Stimulated activated CD8-positive, alpha-beta memory T cell treated with anti-CD3 and anti-CD28 coated beads, Interleukin-7, amount 100 ng/mL, for 1 hour (primary cell): ENCODE data around the gene GRIK3.

Source experiments
- DNase-seq, 2 donors: peaks; one replicate each; pipeline ENCODE4 v3.0.0-alpha.2; 2020; ENCODE audit warnings: low read depth in 2 of 2

GRIK3 gene

GRCh38 chr1:37043101-37043500 is 8.8 kb upstream of the GRIK3 start:
- DNase-seq = no peak

- no peak for DNase-seq
These were observed 8.2 kb upstream of the GRIK3 start for GRCh38 chr1:37042506-37042905.

GRCh38 chr1:37041483-37041882 is 7.2 kb upstream of the GRIK3 start:
- DNase-seq = no peak

- DNase-seq = no peak
These were observed 6.5 kb upstream of the GRIK3 start for GRCh38 chr1:37040773-37041172.

GRCh38 chr1:37040261-37040660 is 5.9 kb upstream of the GRIK3 start:
- no peak for DNase-seq

- no peak for DNase-seq
These were observed 4.1 kb upstream of the GRIK3 start for GRCh38 chr1:37038227-37039093.

- DNase-seq = no peak
These were observed 3.4 kb upstream of the GRIK3 start for GRCh38 chr1:37037690-37038089.

GRCh38 chr1:37036667-37037053 is 2.3 kb upstream of the GRIK3 start:
- no peak for DNase-seq

- DNase-seq = no peak
These were observed 1.7 kb upstream of the GRIK3 start for GRCh38 chr1:37035796-37036666.

- DNase-seq = no peak
These were observed 838 bp upstream of the GRIK3 start for GRCh38 chr1:37035014-37035691.

- DNase-seq = no peak
These were observed 787 bp downstream of the GRIK3 start for GRCh38 chr1:37033355-37034101.

- no peak for DNase-seq
These were observed 1.5 kb downstream of the GRIK3 start for GRCh38 chr1:37032660-37033354.

- DNase-seq = no peak
These were observed 2.4 kb downstream of the GRIK3 start for GRCh38 chr1:37031871-37032270.

- no peak for DNase-seq
These were observed 2.9 kb downstream of the GRIK3 start for GRCh38 chr1:37031429-37031828.

GRCh38 chr1:37028981-37029617 is 5.2 kb downstream of the GRIK3 start:
- no peak for DNase-seq

GRCh38 chr1:37021502-37021901 is 12.8 kb downstream of the GRIK3 start:
- no peak for DNase-seq

- no peak for DNase-seq
These were observed 13.6 kb downstream of the GRIK3 start for GRCh38 chr1:37020653-37021277.

- no peak for DNase-seq
These were observed 15.8 kb downstream of the GRIK3 start for GRCh38 chr1:37018510-37018909.

- DNase-seq = no peak
These were observed 16.6 kb downstream of the GRIK3 start for GRCh38 chr1:37017720-37018119.

GRCh38 chr1:37016121-37016520 is 18.2 kb downstream of the GRIK3 start:
- DNase-seq = no peak
